ENCODE results near the gene TMIGD1. TPM values are rescaled to one million over a fixed set of nuclear protein-coding genes. Genes with fewer than 3 reads are reported as not detected.

Gene TMIGD1
- total and polyA plus RNA-seq, 2 donors (not counting 1 experiment from before 2014, with no cell fraction given): not detected

DNA sequence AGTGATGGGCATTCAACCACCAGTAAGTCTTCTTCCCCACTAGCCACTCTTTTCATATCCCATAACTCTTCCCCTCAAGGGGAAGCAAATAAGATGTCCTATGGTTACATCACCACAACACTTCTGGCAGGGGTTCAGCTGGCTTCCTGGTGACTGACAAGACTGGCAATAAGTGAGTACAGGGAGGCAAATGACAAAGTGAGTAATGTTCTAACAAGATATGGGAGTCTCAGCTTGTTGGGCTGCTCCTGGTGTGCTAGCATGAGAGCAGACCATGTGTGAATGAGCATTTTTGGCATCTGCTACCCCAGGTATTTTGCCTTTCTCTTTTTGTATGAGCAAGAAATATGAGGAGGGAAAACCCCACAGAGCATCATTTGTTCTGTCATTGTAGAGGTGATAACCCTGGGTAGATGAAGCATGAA is 9.9 kb downstream of the TMIGD1 start:
- H3K79me2 ChIP-seq (ENCODE audit: control insufficient read depth, insufficient read depth, low read length): no peaks in the 10 kb centered on the region
- CTCF ChIA-PET: interaction anchor here (1.1 to 3.1 kb wide), 2 partner anchors 16 to 232 kb away, joined by 3 to 16 read pairs; no protein-coding TSS in a partner anchor
- H2AFZ ChIP-seq (ENCODE audit: insufficient read depth, low read depth, low read length, poor library complexity, severe bottlenecking): no peak overlapping the region
- H3K27ac ChIP-seq (ENCODE audit: low read length in 2 of 2): no peak overlapping the region
- H4K20me1 ChIP-seq (ENCODE audit: control insufficient read depth, insufficient read depth, low read length, poor library complexity, severe bottlenecking): no peaks in the 10 kb centered on the region
- no peaks in the 10 kb centered on the region for H3K9me3 Mint-ChIP-seq (ENCODE audit: insufficient read depth)
- H3K27me3 Mint-ChIP-seq: no peaks in the 10 kb centered on the region
- TF ChIP-seq EZH2 (IDR thresholded peaks at IDR 0.05; ENCODE audit: borderline replicate concordance, insufficient read depth, low read depth, low read length, poor library complexity, severe bottlenecking): no peak
- TF ChIP-seq, protein P1, sequence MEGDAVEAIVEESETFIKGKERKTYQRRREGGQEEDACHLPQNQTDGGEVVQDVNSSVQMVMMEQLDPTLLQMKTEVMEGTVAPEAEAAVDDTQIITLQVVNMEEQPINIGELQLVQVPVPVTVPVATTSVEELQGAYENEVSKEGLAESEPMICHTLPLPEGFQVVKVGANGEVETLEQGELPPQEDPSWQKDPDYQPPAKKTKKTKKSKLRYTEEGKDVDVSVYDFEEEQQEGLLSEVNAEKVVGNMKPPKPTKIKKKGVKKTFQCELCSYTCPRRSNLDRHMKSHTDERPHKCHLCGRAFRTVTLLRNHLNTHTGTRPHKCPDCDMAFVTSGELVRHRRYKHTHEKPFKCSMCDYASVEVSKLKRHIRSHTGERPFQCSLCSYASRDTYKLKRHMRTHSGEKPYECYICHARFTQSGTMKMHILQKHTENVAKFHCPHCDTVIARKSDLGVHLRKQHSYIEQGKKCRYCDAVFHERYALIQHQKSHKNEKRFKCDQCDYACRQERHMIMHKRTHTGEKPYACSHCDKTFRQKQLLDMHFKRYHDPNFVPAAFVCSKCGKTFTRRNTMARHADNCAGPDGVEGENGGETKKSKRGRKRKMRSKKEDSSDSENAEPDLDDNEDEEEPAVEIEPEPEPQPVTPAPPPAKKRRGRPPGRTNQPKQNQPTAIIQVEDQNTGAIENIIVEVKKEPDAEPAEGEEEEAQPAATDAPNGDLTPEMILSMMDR (IDR thresholded peaks at IDR 0.05): no peak
- no peak overlapping the region for H3K4me3 Mint-ChIP-seq
- POLR2A ChIA-PET: no interaction called here
- no peak overlapping the region for H3K9ac ChIP-seq (ENCODE audit: low read length)
- H3K9me3 ChIP-seq (ENCODE audit: control extremely low read depth in 1 of 3, control insufficient read depth in 2 of 3, insufficient read depth in 1 of 3, low read length in 2 of 3): no peaks in the 10 kb centered on the region
- no peaks in the 10 kb centered on the region for H3K27me3 ChIP-seq (replicated peaks in 1 of 4; ENCODE audit: control extremely low read depth in 1 of 4, control insufficient read depth in 3 of 4, insufficient read depth in 4 of 4, low read length in 3 of 4)
- ATAC-seq (ENCODE audit: low read depth) (no peak), DNase-seq (no peak)
- H3K4me2 ChIP-seq (replicated peaks; ENCODE audit: low read depth, low read length, poor library complexity, severe bottlenecking): no peak overlapping the region
- H3K4me1 ChIP-seq (ENCODE audit: control insufficient read depth in 2 of 2, insufficient read depth in 2 of 2, low read length in 2 of 2): no peaks in the 10 kb centered on the region
- no peak overlapping the region for H3K27ac Mint-ChIP-seq
- intact Hi-C loops (cut with micrococcal nuclease): no loop called here
- no peak overlapping the region for H3K4me3 ChIP-seq (ENCODE audit: control extremely low read depth in 1 of 5, extremely low read depth in 1 of 5, insufficient read depth in 1 of 5, low read depth in 2 of 5, low read length in 4 of 5)
- no peaks in the 10 kb centered on the region for H3K36me3 ChIP-seq (replicated peaks in 1 of 2; ENCODE audit: control extremely low read depth in 1 of 2, control insufficient read depth in 1 of 2, extremely low read depth in 1 of 2, insufficient read depth in 2 of 2, low read length in 1 of 2)
- H3K4me1 Mint-ChIP-seq: peaks cover 7% of the 10 kb centered on the region

DNA sequence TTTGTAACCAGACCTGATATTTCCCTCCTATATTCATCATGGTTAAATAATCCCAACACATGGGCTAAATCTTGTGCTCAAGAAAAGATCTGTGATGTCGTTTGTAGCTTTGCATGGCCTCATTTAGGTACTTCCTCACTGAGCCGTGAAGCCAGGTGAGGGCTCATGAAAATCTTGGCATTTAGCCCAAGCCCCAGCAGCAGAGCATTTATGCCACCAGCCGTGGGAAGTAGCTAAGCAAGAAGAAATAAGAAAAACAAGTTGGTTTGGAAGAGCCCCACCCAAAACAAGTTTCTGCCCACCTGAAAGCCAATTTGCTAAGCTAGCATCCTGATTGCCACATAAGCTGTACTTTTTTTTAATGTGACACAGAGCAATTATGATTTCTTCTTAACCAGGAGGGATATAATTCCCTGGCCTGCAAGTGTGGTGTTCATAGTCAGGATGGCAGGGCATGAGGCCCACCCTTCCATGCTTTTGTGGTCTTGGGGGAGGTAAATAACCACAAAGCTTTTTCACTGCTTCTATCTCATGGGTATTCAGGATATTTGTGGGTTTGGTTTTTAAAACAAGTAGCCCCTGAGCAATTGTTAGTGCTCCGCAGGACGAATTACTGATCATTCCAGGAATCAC is 10.5 kb downstream of the TMIGD1 start:
- no peak overlapping the region for H3K4me3 Mint-ChIP-seq
- peak; percentile 21 for DNase-seq
- no peak overlapping the region for H3K4me3 ChIP-seq (ENCODE audit: control extremely low read depth in 1 of 5, extremely low read depth in 1 of 5, insufficient read depth in 1 of 5, low read depth in 2 of 5, low read length in 4 of 5)

More for the DNA sequence above, 10.5 kb downstream of the TMIGD1 start:
- Histone ChIP-seq H3K9ac (ENCODE audit: low read length) (no peak overlapping the region), H3K27ac (ENCODE audit: low read length in 2 of 2) (no peak overlapping the region), H3K4me2 (replicated peaks; ENCODE audit: low read depth, low read length, poor library complexity, severe bottlenecking) (no peak overlapping the region), H3K36me3 (replicated peaks in 1 of 2; ENCODE audit: control extremely low read depth in 1 of 2, control insufficient read depth in 1 of 2, extremely low read depth in 1 of 2, insufficient read depth in 2 of 2, low read length in 1 of 2) (no peaks in the 10 kb centered on the region), H2AFZ (ENCODE audit: insufficient read depth, low read depth, low read length, poor library complexity, severe bottlenecking) (no peak overlapping the region), H3K79me2 (ENCODE audit: control insufficient read depth, insufficient read depth, low read length) (no peaks in the 10 kb centered on the region), H3K4me1 (ENCODE audit: control insufficient read depth in 2 of 2, insufficient read depth in 2 of 2, low read length in 2 of 2) (no peaks in the 10 kb centered on the region), H3K27me3 (replicated peaks in 1 of 4; ENCODE audit: control extremely low read depth in 1 of 4, control insufficient read depth in 3 of 4, insufficient read depth in 4 of 4, low read length in 3 of 4) (no peaks in the 10 kb centered on the region), H4K20me1 (ENCODE audit: control insufficient read depth, insufficient read depth, low read length, poor library complexity, severe bottlenecking) (no peaks in the 10 kb centered on the region), H3K9me3 (ENCODE audit: control extremely low read depth in 1 of 3, control insufficient read depth in 2 of 3, insufficient read depth in 1 of 3, low read length in 2 of 3) (no peaks in the 10 kb centered on the region)
- H3K27ac Mint-ChIP-seq: no peak overlapping the region
- intact Hi-C loops (cut with micrococcal nuclease): no loop called here
- 16% methylated on average over 4 of the region's 5 CpGs for WGBS (ENCODE audit: insufficient coverage)
- TF ChIP-seq EZH2 (IDR thresholded peaks at IDR 0.05; ENCODE audit: borderline replicate concordance, insufficient read depth, low read depth, low read length, poor library complexity, severe bottlenecking): no peak
- TF ChIP-seq, protein P1 (IDR thresholded peaks at IDR 0.05): no peak
- POLR2A ChIA-PET: interaction anchor here (0.6 kb wide), 1 partner anchor 1559 kb away, joined by 7 read pairs; no protein-coding TSS in a partner anchor
- H3K4me1 Mint-ChIP-seq: peaks cover 7% of the 10 kb centered on the region
- H3K9me3 Mint-ChIP-seq (ENCODE audit: insufficient read depth): no peaks in the 10 kb centered on the region
- CTCF ChIA-PET: interaction anchor here (1.1 to 3.1 kb wide), 2 partner anchors 16 to 232 kb away, joined by 3 to 16 read pairs; no protein-coding TSS in a partner anchor
- no peak for ATAC-seq (ENCODE audit: low read depth)
- no peaks in the 10 kb centered on the region for H3K27me3 Mint-ChIP-seq
